GM13976 (cell line): ENCODE results near the gene SELENOK.

Experiments used
- DNase-seq: peaks from one replicate; pipeline ENCODE4 v3.0.0; 2012; ENCODE audit warnings: low spot score
- CTCF ChIP-seq: IDR thresholded peaks from 2 replicates; pipeline ENCODE4 v1.5.1; 2012; ENCODE audit warnings: borderline replicate concordance, mild to moderate bottlenecking; ENCODE audit not compliant: insufficient read depth; ENCODE audit errors: extremely low read depth, missing control alignments, control extremely low read depth
- in situ Hi-C: fragments of 300-500 bp; cut with MboI; formaldehyde crosslinking; loops from one replicate; pipeline ENCODE4 v1.12.0; 2022; ENCODE audit warnings: low sequenced_read_pairs, mixed read lengths, inconsistent platforms; ENCODE audit not compliant: unreplicated experiment

SELENOK gene

GRCh38 chr3:53885239-53885638, 6.4 kb downstream of the SELENOK start:
- in situ Hi-C loops, result no loop called here
- no peak for DNase-seq
- TF ChIP-seq CTCF, result no peak

- no peak for TF ChIP-seq CTCF
- in situ Hi-C loops, result no loop called here
- DNase-seq, result no peak
Measured at GRCh38 chr3:53884623-53885022, 7.0 kb downstream of the SELENOK start.

- in situ Hi-C loops, result no loop called here
- TF ChIP-seq CTCF, result no peak
- no peak for DNase-seq
Measured at GRCh38 chr3:53883008-53883407, 8.7 kb downstream of the SELENOK start.

GRCh38 chr3:53881691-53882593, 9.7 kb downstream of the SELENOK start, which contains the start of gene ACTR8:
ACTR8 (minus strand) TSS chr3:53882152; CDS start chr3:53882101, 51 bp downstream.
- in situ Hi-C loops, result no loop called here
- no peak for TF ChIP-seq CTCF
- DNase-seq, result peak; percentile 94

GRCh38 chr3:53880396-53881345, 11.0 kb downstream of the SELENOK start:
- no peak for DNase-seq
- in situ Hi-C loops, result no loop called here
- no peak for TF ChIP-seq CTCF

- no peak for TF ChIP-seq CTCF
- DNase-seq, result no peak
- in situ Hi-C loops, result no loop called here
Measured at GRCh38 chr3:53865732-53866499, 25.7 kb downstream of the SELENOK start.
